Measurements from ENCODE around the gene PRKCE. TPM values are rescaled to one million over a fixed set of nuclear protein-coding genes. Genes with fewer than 3 reads are reported as not detected.

Gene PRKCE
- total RNA-seq, 1 experiment from 2014 or later = 1.3 TPM

- H3K79me2 ChIP-seq (ENCODE audit: insufficient read depth, low read length) = no peaks in the 10 kb centered on the region
- peaks cover 0 to 1% (median 1%) of the 10 kb centered on the region in 3 experiments; a peak in 3 of 7 replicates for H3K36me3 Mint-ChIP-seq (ENCODE audit: insufficient read depth in 1 of 3, low read depth in 3 of 3)
Observed at GRCh38 chr2:45882707-45883602, 231.5 kb downstream of the PRKCE start.

More at GRCh38 chr2:45882707-45883602, 231.5 kb downstream of the PRKCE start:
- Histone ChIP-seq H4K20me1 (ENCODE audit: control insufficient read depth, insufficient read depth, insufficient read length) (no peaks in the 10 kb centered on the region), H3K4ac (ENCODE audit: low read depth, low read length) (no peak overlapping the region), H3K56ac (ENCODE audit: insufficient read length, low read depth, low read length) (no peak overlapping the region), H2BK5ac (ENCODE audit: insufficient read length, low read length) (no peak overlapping the region), H3K23ac (ENCODE audit: insufficient read length, low read depth, low read length) (no peak overlapping the region), H2BK120ac (ENCODE audit: low read depth, low read length, poor library complexity, severe bottlenecking) (no peak overlapping the region), H3K9me3 (ENCODE audit: control insufficient read depth, low read depth, low read length) (no peaks in the 10 kb centered on the region), H2BK20ac (ENCODE audit: low read depth, low read length, poor library complexity, severe bottlenecking) (no peak overlapping the region), H2BK15ac (ENCODE audit: low read depth, low read length) (no peak overlapping the region), H3K23me2 (ENCODE audit: insufficient read length, low read depth, low read length, poor library complexity, severe bottlenecking) (no peaks in the 10 kb centered on the region), H2BK12ac (ENCODE audit: insufficient read length, low read depth, low read length) (no peak overlapping the region), H3K27me3 (ENCODE audit: insufficient read depth, low read length) (no peaks in the 10 kb centered on the region), H4K8ac (replicated peaks; ENCODE audit: insufficient read length, low read depth, low read length) (no peak overlapping the region), H3K18ac (ENCODE audit: insufficient read length, low read depth, low read length) (no peak overlapping the region), H3K79me1 (ENCODE audit: insufficient read depth, low read depth, low read length, poor library complexity, severe bottlenecking) (no peaks in the 10 kb centered on the region), H3K4me1 (ENCODE audit: insufficient read depth, low read length) (no peaks in the 10 kb centered on the region), H3K27ac (ENCODE audit: insufficient read length, low read depth, low read length) (no peak overlapping the region), H3K9ac (ENCODE audit: extremely low read depth, insufficient read length, low read length) (no peak overlapping the region), H3K14ac (ENCODE audit: insufficient read depth, low read length) (no peak overlapping the region), H3K4me2 (ENCODE audit: insufficient read depth, insufficient read length, low read length) (no peak overlapping the region), H4K5ac (ENCODE audit: insufficient read length, low read depth, low read length) (no peak overlapping the region), H2AK5ac (ENCODE audit: insufficient read length, low read length) (no peak overlapping the region), H2AFZ (ENCODE audit: low read length) (no peak overlapping the region), H3T11ph (ENCODE audit: low read length) (no peak overlapping the region), H4K91ac (ENCODE audit: insufficient read length, low read depth, low read length) (no peak overlapping the region)
- Mint-ChIP-seq H3K4me1 (peaks cover 2% of the 10 kb centered on the region in 2 experiments; a peak in 1 of 4 replicates), H3K27me3 (ENCODE audit: low read depth) (peaks cover 5% of the 10 kb centered on the region), H3K9me3 (peaks cover 7 to 13% of the 10 kb centered on the region in 2 experiments), H3K27ac (no peak overlapping the region), H3K4me3 (no peak overlapping the region)
- WGBS (ENCODE audit: extremely low coverage, insufficient read length, low lambda C conversion rate) = no CpG with 5 or more reads among the region's 21 CpGs
- no peak for DNase-seq
- TF ChIP-seq, protein P1, sequence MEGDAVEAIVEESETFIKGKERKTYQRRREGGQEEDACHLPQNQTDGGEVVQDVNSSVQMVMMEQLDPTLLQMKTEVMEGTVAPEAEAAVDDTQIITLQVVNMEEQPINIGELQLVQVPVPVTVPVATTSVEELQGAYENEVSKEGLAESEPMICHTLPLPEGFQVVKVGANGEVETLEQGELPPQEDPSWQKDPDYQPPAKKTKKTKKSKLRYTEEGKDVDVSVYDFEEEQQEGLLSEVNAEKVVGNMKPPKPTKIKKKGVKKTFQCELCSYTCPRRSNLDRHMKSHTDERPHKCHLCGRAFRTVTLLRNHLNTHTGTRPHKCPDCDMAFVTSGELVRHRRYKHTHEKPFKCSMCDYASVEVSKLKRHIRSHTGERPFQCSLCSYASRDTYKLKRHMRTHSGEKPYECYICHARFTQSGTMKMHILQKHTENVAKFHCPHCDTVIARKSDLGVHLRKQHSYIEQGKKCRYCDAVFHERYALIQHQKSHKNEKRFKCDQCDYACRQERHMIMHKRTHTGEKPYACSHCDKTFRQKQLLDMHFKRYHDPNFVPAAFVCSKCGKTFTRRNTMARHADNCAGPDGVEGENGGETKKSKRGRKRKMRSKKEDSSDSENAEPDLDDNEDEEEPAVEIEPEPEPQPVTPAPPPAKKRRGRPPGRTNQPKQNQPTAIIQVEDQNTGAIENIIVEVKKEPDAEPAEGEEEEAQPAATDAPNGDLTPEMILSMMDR (conservative IDR thresholded peaks at IDR 0.05) = no peak
